Neutrophil (primary cell): ENCODE results near the gene B4GALT1.

Experiments
- H3K27ac ChIP-seq: fragments of 200-600 bp; sonication (generic); 2 replicates; pipeline ENCODE4 v1.5.1; 2016; ENCODE audit warnings: mild to moderate bottlenecking, moderate library complexity
- H3K27me3 ChIP-seq: fragments of 200-600 bp; sonication (generic); 2 replicates; pipeline ENCODE4 v1.6.0; 2016; ENCODE audit warnings: mild to moderate bottlenecking
- H3K36me3 ChIP-seq: fragments of 200-600 bp; sonication (generic); 2 replicates; pipeline ENCODE4 v1.5.1; 2017
- H3K4me1 ChIP-seq, 2 experiments: fragments of 200-600 bp in 1 of 2; sonication (generic) in 1 of 2; 1 replicate in 1 of 2; 2 replicates in 1 of 2; pipeline versions ENCODE4 v1.5.1 to v1.6.1; 2013 to 2016; ENCODE audit warnings: low read depth in 1 of 2, low read length in 1 of 2, mild to moderate bottlenecking in 1 of 2, moderate library complexity in 1 of 2; ENCODE audit not compliant: control insufficient read depth in 1 of 2, insufficient read depth in 1 of 2
- H3K4me3 ChIP-seq, 2 experiments: fragments of 200-600 bp in 1 of 2; sonication (generic) in 1 of 2; 1 replicate in 1 of 2; 2 replicates in 1 of 2; pipeline ENCODE4 v1.5.1; 2013 to 2016; ENCODE audit warnings: low read depth in 1 of 2, low read length in 1 of 2, mild to moderate bottlenecking in 1 of 2, moderate library complexity in 1 of 2
- H3K9me3 ChIP-seq: fragments of 200-600 bp; sonication (generic); 2 replicates; pipeline ENCODE4 v1.5.1; 2016
- CTCF ChIP-seq: fragments of 200-600 bp; sonication (generic); IDR thresholded peaks from 2 replicates; pipeline ENCODE4 v1.5.1; 2016; ENCODE audit warnings: antibody characterized with exemption

B4GALT1 gene

GRCh38 chr9:33108472-33108871, 58.7 kb downstream of the B4GALT1 start:
- no peaks in the 10 kb centered on the region for H3K27me3 ChIP-seq
- H3K4me1 ChIP-seq, result no peaks in the 10 kb centered on the region
- H3K4me3 ChIP-seq, result no peak overlapping the region
- TF ChIP-seq CTCF, result no peak
- no peaks in the 10 kb centered on the region for H3K9me3 ChIP-seq
- peaks cover 43% of the 10 kb centered on the region for H3K36me3 ChIP-seq
- H3K27ac ChIP-seq, result no peak overlapping the region

GRCh38 chr9:33107762-33108161, 59.4 kb downstream of the B4GALT1 start:
- Histone ChIP-seq H3K27me3 (no peaks in the 10 kb centered on the region), H3K4me1 (no peaks in the 10 kb centered on the region), H3K27ac (no peak overlapping the region), H3K4me3 (no peak overlapping the region), H3K36me3 (peaks cover 36% of the 10 kb centered on the region), H3K9me3 (no peaks in the 10 kb centered on the region)
- no peak for TF ChIP-seq CTCF

- H3K36me3 ChIP-seq, result peaks cover 29% of the 10 kb centered on the region
- H3K4me1 ChIP-seq, result no peaks in the 10 kb centered on the region
- no peak for TF ChIP-seq CTCF
- H3K4me3 ChIP-seq, result no peak overlapping the region
- H3K27me3 ChIP-seq, result no peaks in the 10 kb centered on the region
- no peak overlapping the region for H3K27ac ChIP-seq
- no peaks in the 10 kb centered on the region for H3K9me3 ChIP-seq
Observed at GRCh38 chr9:33106827-33107621, 60.1 kb downstream of the B4GALT1 start.

- Histone ChIP-seq H3K9me3 (no peaks in the 10 kb centered on the region), H3K4me3 (no peak overlapping the region), H3K27ac (no peak overlapping the region), H3K27me3 (no peaks in the 10 kb centered on the region), H3K36me3 (peaks cover 22% of the 10 kb centered on the region), H3K4me1 (no peaks in the 10 kb centered on the region)
- no peak for TF ChIP-seq CTCF
Observed at GRCh38 chr9:33106372-33106771, 60.8 kb downstream of the B4GALT1 start.

- H3K36me3 ChIP-seq, result peaks cover 21% of the 10 kb centered on the region
- H3K4me1 ChIP-seq, result no peaks in the 10 kb centered on the region
- no peak overlapping the region for H3K27ac ChIP-seq
- no peak overlapping the region for H3K4me3 ChIP-seq
- TF ChIP-seq CTCF, result no peak
- H3K9me3 ChIP-seq, result no peaks in the 10 kb centered on the region
- H3K27me3 ChIP-seq, result no peaks in the 10 kb centered on the region
Observed at GRCh38 chr9:33105959-33106358, 61.2 kb downstream of the B4GALT1 start.
